Osteocyte (in vitro differentiated cells): Measurements from ENCODE around the gene ATXN1L. TPM values are rescaled to one million over a fixed set of nuclear protein-coding genes. Genes with fewer than 3 reads are reported as not detected.

Experiments
- DNase-seq: peaks from one replicate; pipeline ENCODE4 v3.0.0; 2021; ENCODE audit warnings: mixed read lengths; ENCODE audit not compliant: unreplicated experiment; ENCODE audit errors: extremely low spot score
- H3K27ac Mint-ChIP-seq: one replicate; pipeline ENCODE4 v1.8.0; 2021; ENCODE audit warnings: mild to moderate bottlenecking, mixed read lengths; ENCODE audit not compliant: unreplicated experiment
- H3K27me3 Mint-ChIP-seq: one replicate; pipeline ENCODE4 v1.8.0; 2021; ENCODE audit warnings: mixed read lengths; ENCODE audit not compliant: unreplicated experiment
- H3K36me3 Mint-ChIP-seq: one replicate; pipeline ENCODE4 v1.8.0; 2021; ENCODE audit warnings: mixed read lengths; ENCODE audit not compliant: unreplicated experiment
- H3K4me1 Mint-ChIP-seq: one replicate; pipeline ENCODE4 v1.8.0; 2021; ENCODE audit warnings: mixed read lengths; ENCODE audit not compliant: unreplicated experiment
- H3K4me3 Mint-ChIP-seq: one replicate; pipeline ENCODE4 v1.8.0; 2021; ENCODE audit warnings: mild to moderate bottlenecking, moderate library complexity, mixed read lengths; ENCODE audit not compliant: unreplicated experiment
- H3K9me3 Mint-ChIP-seq: one replicate; pipeline ENCODE4 v1.8.0; 2021; ENCODE audit warnings: mixed read lengths; ENCODE audit not compliant: unreplicated experiment
- total RNA-seq: library from RNA; stranded (reverse); gene quantifications from 2 replicates; pipeline ENCODE4 v1.2.1, GENCODE V29; 2021
- TF ChIP-seq, protein P1 (sequence below): fragments of 200-600 bp; sonication (generic); IDR thresholded peaks from 2 replicates; pipeline ENCODE4 v1.5.0; 2021; ENCODE audit warnings: antibody characterized with exemption, mild to moderate bottlenecking, moderate library complexity

The ATXN1L gene
- total RNA-seq, 1 donor from 2014 or later = 30.9 TPM

DNA sequence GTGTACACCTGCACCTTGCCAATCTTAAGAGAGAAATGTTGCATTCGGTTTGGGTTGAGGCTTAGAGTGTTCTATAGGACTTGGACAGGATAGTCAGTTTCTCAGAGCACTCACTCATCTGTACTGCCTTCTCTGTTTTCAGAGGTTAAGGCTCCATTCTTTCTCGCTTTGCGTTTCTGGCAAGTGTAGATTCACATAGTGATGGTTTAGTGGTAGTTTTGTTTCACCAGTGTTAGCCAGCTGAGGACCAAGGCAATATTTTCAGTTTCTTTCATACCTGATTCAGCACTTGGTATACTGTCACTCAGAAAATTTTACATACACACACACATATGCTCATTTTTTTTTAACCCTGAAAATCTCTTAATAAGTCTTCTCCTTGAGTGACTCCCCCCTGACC lies 1.3 kb downstream of the ATXN1L start:
- TF ChIP-seq, protein P1, sequence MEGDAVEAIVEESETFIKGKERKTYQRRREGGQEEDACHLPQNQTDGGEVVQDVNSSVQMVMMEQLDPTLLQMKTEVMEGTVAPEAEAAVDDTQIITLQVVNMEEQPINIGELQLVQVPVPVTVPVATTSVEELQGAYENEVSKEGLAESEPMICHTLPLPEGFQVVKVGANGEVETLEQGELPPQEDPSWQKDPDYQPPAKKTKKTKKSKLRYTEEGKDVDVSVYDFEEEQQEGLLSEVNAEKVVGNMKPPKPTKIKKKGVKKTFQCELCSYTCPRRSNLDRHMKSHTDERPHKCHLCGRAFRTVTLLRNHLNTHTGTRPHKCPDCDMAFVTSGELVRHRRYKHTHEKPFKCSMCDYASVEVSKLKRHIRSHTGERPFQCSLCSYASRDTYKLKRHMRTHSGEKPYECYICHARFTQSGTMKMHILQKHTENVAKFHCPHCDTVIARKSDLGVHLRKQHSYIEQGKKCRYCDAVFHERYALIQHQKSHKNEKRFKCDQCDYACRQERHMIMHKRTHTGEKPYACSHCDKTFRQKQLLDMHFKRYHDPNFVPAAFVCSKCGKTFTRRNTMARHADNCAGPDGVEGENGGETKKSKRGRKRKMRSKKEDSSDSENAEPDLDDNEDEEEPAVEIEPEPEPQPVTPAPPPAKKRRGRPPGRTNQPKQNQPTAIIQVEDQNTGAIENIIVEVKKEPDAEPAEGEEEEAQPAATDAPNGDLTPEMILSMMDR = no peak
- Mint-ChIP-seq H3K27ac (peak overlapping the region; percentile 76), H3K4me1 (peaks cover 24% of the 10 kb centered on the region)

DNA sequence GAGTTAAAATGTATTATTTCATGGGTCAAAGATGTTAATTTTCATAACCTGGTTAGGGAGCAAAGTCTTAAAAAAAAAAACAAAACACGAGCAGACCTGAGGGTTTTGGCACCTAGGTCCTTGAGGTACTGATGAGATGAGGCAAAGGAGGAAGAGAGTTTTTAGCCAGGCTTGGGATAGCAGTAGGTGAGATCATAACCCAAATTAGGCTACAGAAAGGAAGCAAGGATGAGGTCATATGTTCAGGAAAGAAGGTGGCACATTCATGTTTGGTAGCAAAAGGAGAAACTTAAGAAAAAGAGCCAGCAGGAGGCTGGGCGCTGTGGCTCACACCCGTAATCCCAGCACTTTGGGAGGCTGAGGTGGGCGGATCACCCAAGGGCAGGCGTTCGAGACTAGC lies 2.8 kb downstream of the ATXN1L start:
- Mint-ChIP-seq H3K9me3 (no peaks in the 10 kb centered on the region), H3K4me3 (no peak overlapping the region), H3K36me3 (peaks cover 28% of the 10 kb centered on the region), H3K27me3 (no peaks in the 10 kb centered on the region), H3K4me1 (peaks cover 22% of the 10 kb centered on the region), H3K27ac (no peak overlapping the region)
- TF ChIP-seq, protein P1 = no peak
- no peak for DNase-seq

More for the DNA sequence above, 1.3 kb downstream of the ATXN1L start:
- Mint-ChIP-seq H3K36me3 (peaks cover 23% of the 10 kb centered on the region), H3K9me3 (no peaks in the 10 kb centered on the region), H3K27me3 (no peaks in the 10 kb centered on the region), H3K4me3 (peak overlapping the region; percentile 90)
- no peak for DNase-seq

DNA sequence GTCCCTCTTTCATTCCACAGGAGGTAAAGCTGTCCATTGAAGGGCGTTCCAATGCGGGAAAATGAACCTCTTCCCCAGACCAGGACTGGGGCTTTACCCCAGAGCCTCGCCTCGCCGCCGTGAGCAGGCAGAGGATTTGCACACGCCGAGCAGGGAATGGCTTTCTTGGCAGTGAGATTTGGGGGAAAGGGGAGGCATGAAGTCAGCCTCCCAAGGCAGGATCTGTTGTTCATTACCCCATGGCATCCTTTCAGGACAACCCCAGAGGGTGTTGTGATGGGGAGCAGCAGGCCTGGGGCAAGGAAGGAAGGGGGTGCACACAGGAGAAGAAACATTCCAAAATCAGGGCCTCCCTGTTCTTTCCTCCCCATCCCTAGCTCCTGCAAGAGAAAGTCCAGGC lies 6.0 kb downstream of the ATXN1L start:
- H3K9me3 Mint-ChIP-seq = no peaks in the 10 kb centered on the region
- no peak for DNase-seq
- H3K36me3 Mint-ChIP-seq = peaks cover 33% of the 10 kb centered on the region
- H3K4me1 Mint-ChIP-seq = peaks cover 10% of the 10 kb centered on the region
- no peak overlapping the region for H3K27ac Mint-ChIP-seq
- no peak overlapping the region for H3K4me3 Mint-ChIP-seq
- H3K27me3 Mint-ChIP-seq = no peaks in the 10 kb centered on the region
- TF ChIP-seq, protein P1 = no peak

DNA sequence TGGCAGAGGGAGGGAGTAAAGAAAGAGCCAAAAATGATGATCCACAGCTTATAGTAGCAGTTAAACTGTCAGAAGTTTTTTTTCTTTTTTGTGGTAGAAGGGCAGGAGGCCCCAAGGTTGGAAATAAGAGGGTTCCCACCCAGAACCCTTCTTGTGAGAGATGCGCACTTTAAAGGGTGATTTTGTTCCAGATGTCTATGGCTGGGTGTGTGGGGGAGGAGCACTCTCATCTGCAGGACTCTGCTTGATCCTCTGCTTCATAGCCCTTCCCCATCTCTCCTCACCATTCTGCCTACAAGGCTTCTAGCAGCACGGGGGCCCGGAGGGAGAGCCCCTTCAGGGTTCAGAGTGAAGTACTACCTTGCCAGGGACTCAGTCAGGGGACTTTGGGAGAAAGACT lies 6.4 kb downstream of the ATXN1L start:
- Mint-ChIP-seq H3K36me3 (peaks cover 33% of the 10 kb centered on the region), H3K27ac (no peak overlapping the region), H3K9me3 (no peaks in the 10 kb centered on the region), H3K4me1 (peaks cover 6% of the 10 kb centered on the region), H3K27me3 (no peaks in the 10 kb centered on the region), H3K4me3 (no peak overlapping the region)
- no peak for DNase-seq
- TF ChIP-seq, protein P1 = no peak

DNA sequence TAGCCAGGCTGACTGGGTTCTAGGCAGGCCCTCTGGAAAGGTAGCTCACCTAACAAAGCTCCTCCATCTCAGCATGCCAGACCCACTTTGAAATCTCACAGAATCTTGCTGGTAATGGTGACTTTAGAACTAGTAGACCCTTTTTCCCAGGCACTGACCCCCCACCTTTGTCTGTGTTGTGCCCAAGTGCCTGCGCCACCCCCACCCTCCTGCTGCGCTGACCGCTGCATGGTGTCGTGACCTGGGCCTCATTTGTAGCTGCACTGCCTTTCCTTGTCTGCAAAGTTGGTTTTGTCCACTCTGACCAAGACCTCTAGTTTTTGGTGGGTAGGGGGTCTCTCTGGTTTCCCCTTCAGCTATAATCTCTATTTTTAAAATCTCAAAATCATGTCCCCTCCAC lies 6.8 kb downstream of the ATXN1L start:
- Mint-ChIP-seq H3K27ac (no peak overlapping the region), H3K4me3 (no peak overlapping the region), H3K36me3 (peaks cover 33% of the 10 kb centered on the region), H3K4me1 (peaks cover 2% of the 10 kb centered on the region), H3K9me3 (no peaks in the 10 kb centered on the region), H3K27me3 (no peaks in the 10 kb centered on the region)
- DNase-seq = no peak
- TF ChIP-seq, protein P1 = no peak
